Activated B cell treated with CpG ODN at 0.5 μM for 24 hours (primary cell): ENCODE measurements around the gene MALRD1. TPM values are rescaled to one million over a fixed set of nuclear protein-coding genes. Genes with fewer than 3 reads are reported as not detected.

ENCODE experiments used
- ATAC-seq: fragments of 200-7000 bp; cut with Tn5 transposase; one replicate; pipeline ENCODE4 v1.10.0; 2021; ENCODE audit warnings: low read depth, mild to moderate bottlenecking, moderate library complexity
- CTCF ChIA-PET: fragments of 350-600 bp; sonication (Branson Sonifier 250); formaldehyde crosslinking; loops from one replicate; lab custom pipeline; 2021; ENCODE audit warnings: antibody characterized with exemption; lab: Charles Lee
- POLR2A ChIA-PET: fragments of 350-600 bp; sonication (Branson Sonifier 250); formaldehyde crosslinking; loops from one replicate; lab custom pipeline; 2021; ENCODE audit warnings: antibody characterized with exemption; lab: Charles Lee
- DNase-seq: peaks from one replicate; pipeline ENCODE4 v3.0.0; 2022
- H3K27ac Mint-ChIP-seq: one replicate; pipeline ENCODE4 v1.8.0; 2020; ENCODE audit warnings: mixed read lengths
- H3K27me3 Mint-ChIP-seq: one replicate; pipeline ENCODE4 v1.8.0; 2021; ENCODE audit warnings: mixed read lengths
- H3K36me3 Mint-ChIP-seq: one replicate; pipeline ENCODE4 v1.8.0; 2021; ENCODE audit warnings: low read depth, mixed read lengths
- H3K4me1 Mint-ChIP-seq: one replicate; pipeline ENCODE4 v1.8.0; 2021; ENCODE audit warnings: mixed read lengths
- H3K4me3 Mint-ChIP-seq: one replicate; pipeline ENCODE4 v1.8.0; 2020; ENCODE audit warnings: mild to moderate bottlenecking, mixed read lengths
- H3K9me3 Mint-ChIP-seq: one replicate; pipeline ENCODE4 v1.8.0; 2020; ENCODE audit warnings: mixed read lengths
- CTCF ChIP-seq: fragments of 200-600 bp; IDR thresholded peaks from one replicate; pipeline ENCODE4 v1.8.0; 2022; ENCODE audit warnings: antibody characterized with exemption, mild to moderate bottlenecking
- intact Hi-C: fragments of 100-400 bp; cut with micrococcal nuclease; formaldehyde crosslinking; loops from one replicate; pipeline ENCODE4 v1.15.1; 2024
- total RNA-seq: library from RNA; stranded (reverse); gene quantifications from 2 replicates; pipeline ENCODE4 v1.2.3, GENCODE V29; 2022

Gene MALRD1
- total RNA-seq, 1 donor from 2014 or later, result not detected

GRCh38 chr10:19247843-19248242 is 199.2 kb downstream of the MALRD1 start:
- H3K4me1 Mint-ChIP-seq, result no peaks in the 10 kb centered on the region
- ChIA-PET POLR2A (no interaction called here), CTCF (no interaction called here)
- ATAC-seq, result no peak
- H3K36me3 Mint-ChIP-seq, result no peaks in the 10 kb centered on the region
- H3K27me3 Mint-ChIP-seq, result no peaks in the 10 kb centered on the region
- intact Hi-C loops, result no loop called here
- no peak for TF ChIP-seq CTCF
- DNase-seq, result no peak
- no peak overlapping the region for H3K4me3 Mint-ChIP-seq
- no peak overlapping the region for H3K27ac Mint-ChIP-seq
- peaks cover 7% of the 10 kb centered on the region for H3K9me3 Mint-ChIP-seq

GRCh38 chr10:19250546-19250945 is 201.9 kb downstream of the MALRD1 start:
- H3K9me3 Mint-ChIP-seq, result peaks cover 12% of the 10 kb centered on the region
- no peak overlapping the region for H3K27ac Mint-ChIP-seq
- H3K4me3 Mint-ChIP-seq, result no peak overlapping the region
- H3K27me3 Mint-ChIP-seq, result no peaks in the 10 kb centered on the region
- intact Hi-C loops, result no loop called here
- no peaks in the 10 kb centered on the region for H3K36me3 Mint-ChIP-seq
- DNase-seq (no peak), ATAC-seq (no peak)
- ChIA-PET POLR2A (no interaction called here), CTCF (no interaction called here)
- H3K4me1 Mint-ChIP-seq, result no peaks in the 10 kb centered on the region
- TF ChIP-seq CTCF, result no peak

GRCh38 chr10:19252531-19252930 is 203.9 kb downstream of the MALRD1 start:
- CTCF ChIA-PET, result no interaction called here
- no peak for DNase-seq
- Mint-ChIP-seq H3K27me3 (no peaks in the 10 kb centered on the region), H3K27ac (no peak overlapping the region), H3K9me3 (peaks cover 12% of the 10 kb centered on the region), H3K4me1 (no peaks in the 10 kb centered on the region), H3K4me3 (no peak overlapping the region), H3K36me3 (no peaks in the 10 kb centered on the region)
- no peak for TF ChIP-seq CTCF
- intact Hi-C loops, result no loop called here
- ATAC-seq, result no peak
- POLR2A ChIA-PET, result no interaction called here

GRCh38 chr10:19256331-19256730 is 207.7 kb downstream of the MALRD1 start:
- no peak for TF ChIP-seq CTCF
- H3K27me3 Mint-ChIP-seq, result no peaks in the 10 kb centered on the region
- ChIA-PET CTCF (no interaction called here), POLR2A (no interaction called here)
- peaks cover 12% of the 10 kb centered on the region for H3K9me3 Mint-ChIP-seq
- intact Hi-C loops, result no loop called here
- ATAC-seq (no peak), DNase-seq (no peak)
- no peak overlapping the region for H3K27ac Mint-ChIP-seq
- no peak overlapping the region for H3K4me3 Mint-ChIP-seq
- no peaks in the 10 kb centered on the region for H3K4me1 Mint-ChIP-seq
- H3K36me3 Mint-ChIP-seq, result no peaks in the 10 kb centered on the region

- Mint-ChIP-seq H3K27ac (no peak overlapping the region), H3K4me3 (no peak overlapping the region), H3K36me3 (no peaks in the 10 kb centered on the region), H3K4me1 (no peaks in the 10 kb centered on the region), H3K27me3 (no peaks in the 10 kb centered on the region), H3K9me3 (peaks cover 14% of the 10 kb centered on the region)
- no peak for TF ChIP-seq CTCF
- ATAC-seq (no peak), DNase-seq (no peak)
- ChIA-PET CTCF (no interaction called here), POLR2A (no interaction called here)
- intact Hi-C loops, result no loop called here
Measured at GRCh38 chr10:19263262-19263661, 214.7 kb downstream of the MALRD1 start.
